Measurements from ENCODE around the gene C11orf52.
A peak's percentile ranks its signal among the peaks of the same experiment; 100 is the strongest.

Gene C11orf52

GRCh38 chr11:111939836-111940604 is 21.3 kb downstream of the C11orf52 start:
- peak in 1 of 2 experiments; percentile 33 for DNase-seq

GRCh38 chr11:111941963-111942362 is 23.2 kb downstream of the C11orf52 start:
- peak; percentile 94 for DNase-seq

- DNase-seq = no peak
Observed at GRCh38 chr11:111942829-111943228, 24.1 kb downstream of the C11orf52 start.

GRCh38 chr11:111944139-111944538 is 25.4 kb downstream of the C11orf52 start:
- no peak for DNase-seq

GRCh38 chr11:111944651-111945051 is 25.9 kb downstream of the C11orf52 start:
- DNase-seq = no peak

GRCh38 chr11:111945198-111945597 is 26.5 kb downstream of the C11orf52 start:
- no peak for DNase-seq

GRCh38 chr11:111946499-111946898 is 27.8 kb downstream of the C11orf52 start:
- DNase-seq = no peak

GRCh38 chr11:111947143-111947542 is 28.4 kb downstream of the C11orf52 start:
- no peak for DNase-seq

- DNase-seq = no peak
Observed at GRCh38 chr11:111949519-111950426, 31.1 kb downstream of the C11orf52 start.

GRCh38 chr11:111951565-111951964 is 32.9 kb downstream of the C11orf52 start:
- DNase-seq = no peak

GRCh38 chr11:111954154-111954553 is 35.4 kb downstream of the C11orf52 start:
- DNase-seq = no peak

GRCh38 chr11:111957663-111958444 is 39.1 kb downstream of the C11orf52 start:
- DNase-seq = no peak

- DNase-seq = no peak
Observed at GRCh38 chr11:111960916-111961315, 42.2 kb downstream of the C11orf52 start.

GRCh38 chr11:111961389-111962300 is 42.9 kb downstream of the C11orf52 start:
- DNase-seq = no peak

GRCh38 chr11:111963931-111964340 is 45.2 kb downstream of the C11orf52 start:
- no peak for DNase-seq

- DNase-seq = no peak
Observed at GRCh38 chr11:111966678-111967077, 48.0 kb downstream of the C11orf52 start.

GRCh38 chr11:111967649-111968048 is 48.9 kb downstream of the C11orf52 start:
- DNase-seq = no peak

GRCh38 chr11:111969344-111969743 is 50.6 kb downstream of the C11orf52 start:
- no peak for DNase-seq

- DNase-seq = no peak
Observed at GRCh38 chr11:111974446-111974845, 55.7 kb downstream of the C11orf52 start.

GRCh38 chr11:111975076-111975806 is 56.5 kb downstream of the C11orf52 start:
- no peak for DNase-seq

GRCh38 chr11:111976119-111976766 is 57.5 kb downstream of the C11orf52 start:
- no peak for DNase-seq
